ENCODE measurements around the gene SEPTIN1. TPM values are rescaled to one million over a fixed set of nuclear protein-coding genes. Genes with fewer than 3 reads are reported as not detected.

The SEPTIN1 gene
- total and polyA plus RNA-seq, 2 of the 13 experiments (the other 11 are each of a cell fraction or from before 2014, with no cell fraction given) = 0.18 to 0.67 TPM

- TF ChIP-seq PAXIP1 (CRISPR knock-in tag; conservative IDR thresholded peaks at IDR 0.05) (peak; percentile 13; the same call in 1 of the 2 replicates), TP53 (CRISPR knock-in tag; conservative IDR thresholded peaks at IDR 0.05) (no peak), CEBPZ (IDR thresholded peaks at IDR 0.05; ENCODE audit: low read length) (no peak), ZNF619 (CRISPR knock-in tag; IDR thresholded peaks at IDR 0.05) (peak; percentile 69), NFYB (CRISPR knock-in tag; IDR thresholded peaks at IDR 0.05) (no peak), THAP11 (CRISPR knock-in tag; IDR thresholded peaks at IDR 0.05) (0 out of 2 replicates have a peak, but pooled peaks have one; percentile 15), ZNF615 (CRISPR knock-in tag; IDR thresholded peaks at IDR 0.05; ENCODE audit: borderline replicate concordance) (peak; percentile 91; the same call in 1 of the 2 replicates), DDIT3 (CRISPR knock-in tag; IDR thresholded peaks at IDR 0.05) (no peak), ZUFSP (CRISPR knock-in tag; IDR thresholded peaks at IDR 0.05; ENCODE audit: borderline replicate concordance) (no peak), FOXC1 (CRISPR knock-in tag; IDR thresholded peaks at IDR 0.05; ENCODE audit: borderline replicate concordance) (0 out of 2 replicates have a peak, but pooled peaks have one; percentile 75), KAT7 (CRISPR knock-in tag; IDR thresholded peaks at IDR 0.05; ENCODE audit: borderline replicate concordance) (peak; percentile 42; the same call in 1 of the 2 replicates), ZNF891 (CRISPR knock-in tag; IDR thresholded peaks at IDR 0.05) (peak; percentile 92; the same call in 1 of the 2 replicates), ZSCAN20 (CRISPR knock-in tag; IDR thresholded peaks at IDR 0.05; ENCODE audit: borderline replicate concordance) (no peak; the same call in 1 of the 2 replicates), CEBPB (IDR thresholded peaks at IDR 0.05; ENCODE audit: borderline replicate concordance, low read depth, low read length) (no peak), ZNF562 (CRISPR knock-in tag; IDR thresholded peaks at IDR 0.05; ENCODE audit: borderline replicate concordance) (no peak)
- TF ChIP-seq, protein P1, sequence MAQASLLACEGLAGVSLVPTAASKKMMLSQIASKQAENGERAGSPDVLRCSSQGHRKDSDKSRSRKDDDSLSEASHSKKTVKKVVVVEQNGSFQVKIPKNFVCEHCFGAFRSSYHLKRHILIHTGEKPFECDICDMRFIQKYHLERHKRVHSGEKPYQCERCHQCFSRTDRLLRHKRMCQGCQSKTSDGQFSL (CRISPR knock-in tag; IDR thresholded peaks at IDR 0.05) = peak; percentile 29; the same call in 1 of the 2 replicates
- TF ChIP-seq, protein P2, sequence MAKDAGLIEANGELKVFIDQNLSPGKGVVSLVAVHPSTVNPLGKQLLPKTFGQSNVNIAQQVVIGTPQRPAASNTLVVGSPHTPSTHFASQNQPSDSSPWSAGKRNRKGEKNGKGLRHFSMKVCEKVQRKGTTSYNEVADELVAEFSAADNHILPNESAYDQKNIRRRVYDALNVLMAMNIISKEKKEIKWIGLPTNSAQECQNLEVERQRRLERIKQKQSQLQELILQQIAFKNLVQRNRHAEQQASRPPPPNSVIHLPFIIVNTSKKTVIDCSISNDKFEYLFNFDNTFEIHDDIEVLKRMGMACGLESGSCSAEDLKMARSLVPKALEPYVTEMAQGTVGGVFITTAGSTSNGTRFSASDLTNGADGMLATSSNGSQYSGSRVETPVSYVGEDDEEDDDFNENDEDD (CRISPR knock-in tag; IDR thresholded peaks at IDR 0.05; ENCODE audit: borderline replicate concordance) = peak; percentile 84
- TF ChIP-seq, protein P3, sequence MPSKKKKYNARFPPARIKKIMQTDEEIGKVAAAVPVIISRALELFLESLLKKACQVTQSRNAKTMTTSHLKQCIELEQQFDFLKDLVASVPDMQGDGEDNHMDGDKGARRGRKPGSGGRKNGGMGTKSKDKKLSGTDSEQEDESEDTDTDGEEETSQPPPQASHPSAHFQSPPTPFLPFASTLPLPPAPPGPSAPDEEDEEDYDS (CRISPR knock-in tag; IDR thresholded peaks at IDR 0.05) = no peak
Measured at GRCh38 chr16:30430428-30430970, 48.1 kb upstream of the SEPTIN1 start (continued).
